Stomach (tissue), 4 donors: ENCODE data around the gene CNTD1.

Experiments
- CTCF ChIP-seq, 7 experiments: fragments of 450-650 bp in 4 of 7; fragments of 200-600 bp in 3 of 7; sonication (generic) in 3 of 7; IDR thresholded peaks; one replicate each; pipeline ENCODE4 v1.5.1; 2016 to 2019; ENCODE audit warnings: antibody characterized with exemption in 7 of 7, control low read depth in 2 of 7, mild to moderate bottlenecking in 1 of 7
- POLR2AphosphoS5 ChIP-seq, 3 donors: sonication (generic); formaldehyde crosslinking; IDR thresholded peaks; one replicate each; pipeline ENCODE4 v1.6.1; 2016; ENCODE audit warnings: antibody characterized with exemption in 3 of 3

- TF ChIP-seq CTCF (IDR thresholded peaks at IDR 0.05) = no peak
- no peak for TF ChIP-seq POLR2AphosphoS5 (IDR thresholded peaks at IDR 0.05)
Observed at GRCh38 chr17:42775534-42776098, 23.0 kb upstream of the CNTD1 start.
